HepG2 (cell line): ENCODE results near the gene KISS1R. TPM values are rescaled to one million over a fixed set of nuclear protein-coding genes. Genes with fewer than 3 reads are reported as not detected.

ENCODE experiments used
- MLLT10 ChIP-seq: sonication (generic); formaldehyde crosslinking; IDR thresholded peaks from 2 replicates; pipeline ENCODE4 v1.4.0; 2020; ENCODE audit warnings: missing genetic modification reagents
- RAD51 ChIP-seq: fragments of 450-650 bp; IDR thresholded peaks from 2 replicates; pipeline ENCODE4 v1.6.1; 2016; ENCODE audit warnings: borderline replicate concordance
- XRCC5 ChIP-seq: fragments of 200-400 bp; formaldehyde crosslinking; optimal IDR thresholded peaks from 2 replicates; pipeline ENCODE3; 2017; ENCODE audit warnings: mild to moderate bottlenecking, low read length
- ZFX ChIP-seq: sonication (generic); formaldehyde crosslinking; IDR thresholded peaks from 2 replicates; pipeline ENCODE4 v1.4.0; 2020; ENCODE audit warnings: mild to moderate bottlenecking, low read depth, missing genetic modification reagents, moderate library complexity
- ZNF335 ChIP-seq: sonication (generic); formaldehyde crosslinking; IDR thresholded peaks from 2 replicates; pipeline ENCODE4 v1.4.0; 2020; ENCODE audit warnings: missing genetic modification reagents
- ZNF430 ChIP-seq: sonication (generic); formaldehyde crosslinking; IDR thresholded peaks from 2 replicates; pipeline ENCODE4 v1.9.0; 2021; ENCODE audit warnings: mild to moderate bottlenecking, missing genetic modification reagents
- ZNF501 ChIP-seq: sonication (generic); formaldehyde crosslinking; IDR thresholded peaks from 2 replicates; pipeline ENCODE4 v1.5.1; 2020; ENCODE audit warnings: mild to moderate bottlenecking, moderate library complexity, missing genetic modification reagents
- ZNF530 ChIP-seq: sonication (generic); formaldehyde crosslinking; IDR thresholded peaks from 2 replicates; pipeline ENCODE4 v1.5.0; 2020; ENCODE audit warnings: low read depth, mild to moderate bottlenecking, missing genetic modification reagents
- polyA plus RNA-seq, 8 experiments: library from polyadenylated mRNA; depleted of rRNA in 3 of 8; stranded (reverse) in 7 of 8; unstranded in 1 of 8; fragments of >200 nt; fragmentation: Illumina TruSeq in 4 of 8; extraction: Trizol in 4 of 8; gene quantifications; 2 replicates each; pipeline versions ENCODE4 v1.2.1 to v1.2.3, GENCODE V29; 2011 to 2016; ENCODE audit warnings: low read depth in 4 of 8, missing spikeins in 1 of 8, mixed read lengths in 1 of 8; ENCODE audit not compliant: insufficient read depth in 1 of 8
- total RNA-seq, 5 experiments: library from RNA; depleted of rRNA; stranded (reverse); fragments of >200 nt; fragmentation: Illumina TruSeq; extraction: Trizol; gene quantifications; 2 replicates each; pipeline ENCODE4 v1.2.3, GENCODE V29; 2016; ENCODE audit warnings: low read depth in 1 of 5
- TF ChIP-seq, protein P1 (sequence below): fragments of 450-650 bp; IDR thresholded peaks from 2 replicates; pipeline ENCODE4 v1.6.1; 2017; ENCODE audit warnings: mild to moderate bottlenecking
- TF ChIP-seq, protein P2 (sequence below): sonication (generic); formaldehyde crosslinking; conservative IDR thresholded peaks from 2 replicates; pipeline ENCODE4 v1.8.0; 2022; ENCODE audit warnings: low read depth, missing genetic modification reagents
- TF ChIP-seq, protein P3 (sequence below), 2 experiments: sonication (generic) in 1 of 2; formaldehyde crosslinking in 1 of 2; IDR thresholded peaks; 2 replicates each; pipeline versions ENCODE4 v1.5.1 to v1.6.1; 2011 to 2020; ENCODE audit warnings: borderline replicate concordance in 1 of 2, low read depth in 1 of 2, low read length in 1 of 2, mild to moderate bottlenecking in 1 of 2, missing genetic modification reagents in 1 of 2, moderate library complexity in 1 of 2
- TF ChIP-seq, protein P4 (sequence below): sonication (generic); formaldehyde crosslinking; IDR thresholded peaks from 2 replicates; pipeline ENCODE4 v1.4.0; 2020; ENCODE audit warnings: mild to moderate bottlenecking, missing genetic modification reagents

The KISS1R gene
- total and polyA plus RNA-seq, 2 of the 13 experiments (the other 11 are each of a cell fraction or from before 2014, with no cell fraction given), result 1.1 to 10.2 TPM

DNA sequence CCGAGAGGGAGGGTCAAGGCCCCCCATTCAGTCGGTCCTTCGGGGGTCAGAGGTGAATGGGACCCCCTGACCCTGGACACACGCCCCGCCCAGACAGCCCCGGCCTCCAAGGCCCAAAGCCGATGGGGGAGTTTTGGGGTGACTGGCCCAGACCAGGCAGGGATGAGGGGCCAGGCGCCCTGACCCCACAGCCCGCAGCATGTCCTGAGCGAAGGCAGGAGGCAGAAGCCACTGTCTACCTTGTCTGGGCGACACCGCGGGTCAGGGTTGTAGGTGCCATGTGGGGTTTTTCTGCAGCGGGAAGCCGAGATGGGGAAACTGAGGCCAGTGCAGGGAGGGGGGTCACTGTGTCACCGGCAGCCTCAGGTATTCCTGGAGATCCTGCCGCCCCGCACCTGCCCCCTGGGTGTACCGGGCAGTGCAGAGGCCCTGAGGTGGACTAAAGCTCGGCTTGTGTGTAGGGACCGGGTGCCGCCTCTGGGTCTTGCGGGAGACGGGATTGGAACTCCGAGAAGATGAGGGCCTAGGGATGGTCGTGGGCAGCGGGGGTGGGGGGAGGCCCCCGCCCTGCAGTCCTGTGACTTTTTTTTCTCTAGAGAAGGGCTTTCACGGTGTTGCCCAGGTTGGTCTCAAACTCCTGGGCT, 17.2 kb downstream of the KISS1R start (continued):
- no peak for TF ChIP-seq XRCC5
- TF ChIP-seq MLLT10 (CRISPR knock-in tag), result no peak
- TF ChIP-seq ZFX (CRISPR knock-in tag), result no peak
- peak; percentile 6; the same call in 1 of the 2 replicates for TF ChIP-seq ZNF430 (CRISPR knock-in tag)
- TF ChIP-seq, protein P1, sequence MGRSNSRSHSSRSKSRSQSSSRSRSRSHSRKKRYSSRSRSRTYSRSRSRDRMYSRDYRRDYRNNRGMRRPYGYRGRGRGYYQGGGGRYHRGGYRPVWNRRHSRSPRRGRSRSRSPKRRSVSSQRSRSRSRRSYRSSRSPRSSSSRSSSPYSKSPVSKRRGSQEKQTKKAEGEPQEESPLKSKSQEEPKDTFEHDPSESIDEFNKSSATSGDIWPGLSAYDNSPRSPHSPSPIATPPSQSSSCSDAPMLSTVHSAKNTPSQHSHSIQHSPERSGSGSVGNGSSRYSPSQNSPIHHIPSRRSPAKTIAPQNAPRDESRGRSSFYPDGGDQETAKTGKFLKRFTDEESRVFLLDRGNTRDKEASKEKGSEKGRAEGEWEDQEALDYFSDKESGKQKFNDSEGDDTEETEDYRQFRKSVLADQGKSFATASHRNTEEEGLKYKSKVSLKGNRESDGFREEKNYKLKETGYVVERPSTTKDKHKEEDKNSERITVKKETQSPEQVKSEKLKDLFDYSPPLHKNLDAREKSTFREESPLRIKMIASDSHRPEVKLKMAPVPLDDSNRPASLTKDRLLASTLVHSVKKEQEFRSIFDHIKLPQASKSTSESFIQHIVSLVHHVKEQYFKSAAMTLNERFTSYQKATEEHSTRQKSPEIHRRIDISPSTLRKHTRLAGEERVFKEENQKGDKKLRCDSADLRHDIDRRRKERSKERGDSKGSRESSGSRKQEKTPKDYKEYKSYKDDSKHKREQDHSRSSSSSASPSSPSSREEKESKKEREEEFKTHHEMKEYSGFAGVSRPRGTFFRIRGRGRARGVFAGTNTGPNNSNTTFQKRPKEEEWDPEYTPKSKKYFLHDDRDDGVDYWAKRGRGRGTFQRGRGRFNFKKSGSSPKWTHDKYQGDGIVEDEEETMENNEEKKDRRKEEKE, result no peak
- no peak for TF ChIP-seq ZNF335 (CRISPR knock-in tag)
- TF ChIP-seq ZNF530 (CRISPR knock-in tag), result no peak
- TF ChIP-seq, protein P2, sequence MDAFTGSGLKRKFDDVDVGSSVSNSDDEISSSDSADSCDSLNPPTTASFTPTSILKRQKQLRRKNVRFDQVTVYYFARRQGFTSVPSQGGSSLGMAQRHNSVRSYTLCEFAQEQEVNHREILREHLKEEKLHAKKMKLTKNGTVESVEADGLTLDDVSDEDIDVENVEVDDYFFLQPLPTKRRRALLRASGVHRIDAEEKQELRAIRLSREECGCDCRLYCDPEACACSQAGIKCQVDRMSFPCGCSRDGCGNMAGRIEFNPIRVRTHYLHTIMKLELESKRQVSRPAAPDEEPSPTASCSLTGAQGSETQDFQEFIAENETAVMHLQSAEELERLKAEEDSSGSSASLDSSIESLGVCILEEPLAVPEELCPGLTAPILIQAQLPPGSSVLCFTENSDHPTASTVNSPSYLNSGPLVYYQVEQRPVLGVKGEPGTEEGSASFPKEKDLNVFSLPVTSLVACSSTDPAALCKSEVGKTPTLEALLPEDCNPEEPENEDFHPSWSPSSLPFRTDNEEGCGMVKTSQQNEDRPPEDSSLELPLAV (CRISPR knock-in tag), result 0 out of 2 replicates have a peak, but pooled peaks have one; percentile 12
- TF ChIP-seq, protein P3, sequence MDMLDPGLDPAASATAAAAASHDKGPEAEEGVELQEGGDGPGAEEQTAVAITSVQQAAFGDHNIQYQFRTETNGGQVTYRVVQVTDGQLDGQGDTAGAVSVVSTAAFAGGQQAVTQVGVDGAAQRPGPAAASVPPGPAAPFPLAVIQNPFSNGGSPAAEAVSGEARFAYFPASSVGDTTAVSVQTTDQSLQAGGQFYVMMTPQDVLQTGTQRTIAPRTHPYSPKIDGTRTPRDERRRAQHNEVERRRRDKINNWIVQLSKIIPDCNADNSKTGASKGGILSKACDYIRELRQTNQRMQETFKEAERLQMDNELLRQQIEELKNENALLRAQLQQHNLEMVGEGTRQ (IDR thresholded peaks at IDR 0.05; ENCODE audit: low read depth, low read length), result no peak
- TF ChIP-seq, protein P3 (CRISPR knock-in tag; IDR thresholded peaks at IDR 0.05; ENCODE audit: borderline replicate concordance), result 0 out of 2 replicates have a peak, but pooled peaks have one; percentile 1
- TF ChIP-seq ZNF501 (CRISPR knock-in tag), result 0 out of 2 replicates have a peak, but pooled peaks have one; percentile 20
- TF ChIP-seq, protein P4, sequence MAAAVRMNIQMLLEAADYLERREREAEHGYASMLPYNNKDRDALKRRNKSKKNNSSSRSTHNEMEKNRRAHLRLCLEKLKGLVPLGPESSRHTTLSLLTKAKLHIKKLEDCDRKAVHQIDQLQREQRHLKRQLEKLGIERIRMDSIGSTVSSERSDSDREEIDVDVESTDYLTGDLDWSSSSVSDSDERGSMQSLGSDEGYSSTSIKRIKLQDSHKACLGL (CRISPR knock-in tag), result no peak
- TF ChIP-seq RAD51, result no peak
